ENCODE data around the gene P2RY13.

The P2RY13 gene

DNA sequence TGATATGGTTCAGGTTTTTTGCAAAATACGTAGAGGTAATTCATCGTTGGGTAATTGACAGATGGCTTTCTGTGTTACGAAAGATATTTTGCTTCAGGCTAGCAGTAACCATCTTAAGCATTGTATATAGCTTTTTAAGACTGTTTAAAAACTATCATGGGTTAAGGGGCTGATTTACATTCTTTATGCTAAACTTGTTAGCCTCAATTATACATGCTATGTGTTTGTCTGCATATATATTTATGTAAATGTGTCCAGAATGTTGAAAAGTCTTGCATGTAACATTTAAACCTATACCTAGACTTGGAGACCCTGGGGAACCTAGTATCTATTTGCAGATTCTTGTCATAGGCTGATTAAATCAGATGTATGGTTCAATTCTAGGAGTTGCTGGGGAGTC is 39.9 kb downstream of the P2RY13 start:
- no peak for DNase-seq

GRCh38 chr3:151285940-151286339 is 43.4 kb downstream of the P2RY13 start:
- no peak for DNase-seq

GRCh38 chr3:151283907-151284461 is 45.4 kb downstream of the P2RY13 start:
- DNase-seq: peak; percentile 69

DNA sequence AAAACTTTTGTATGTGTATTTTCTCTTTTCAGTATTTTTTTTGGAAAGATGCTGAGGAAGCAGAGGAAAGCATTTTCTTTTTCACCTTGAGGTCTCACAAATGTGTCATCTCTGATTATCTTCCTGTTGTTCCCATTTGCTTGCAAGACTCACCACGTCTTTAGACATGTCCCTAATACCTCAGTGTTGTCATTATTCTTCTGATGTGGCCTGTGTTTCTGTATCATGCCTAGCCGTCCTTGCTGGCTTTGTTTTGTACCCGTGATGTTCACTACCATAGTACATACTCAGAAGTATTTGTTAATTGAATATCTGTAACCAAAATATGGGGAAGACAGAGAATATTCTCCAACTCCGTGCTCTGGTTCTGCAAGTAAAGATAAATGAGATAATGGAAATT is 46.0 kb downstream of the P2RY13 start:
- no peak for DNase-seq

- peak; percentile 55 for DNase-seq
Observed at GRCh38 chr3:151282921-151283320, 46.4 kb downstream of the P2RY13 start.

DNA sequence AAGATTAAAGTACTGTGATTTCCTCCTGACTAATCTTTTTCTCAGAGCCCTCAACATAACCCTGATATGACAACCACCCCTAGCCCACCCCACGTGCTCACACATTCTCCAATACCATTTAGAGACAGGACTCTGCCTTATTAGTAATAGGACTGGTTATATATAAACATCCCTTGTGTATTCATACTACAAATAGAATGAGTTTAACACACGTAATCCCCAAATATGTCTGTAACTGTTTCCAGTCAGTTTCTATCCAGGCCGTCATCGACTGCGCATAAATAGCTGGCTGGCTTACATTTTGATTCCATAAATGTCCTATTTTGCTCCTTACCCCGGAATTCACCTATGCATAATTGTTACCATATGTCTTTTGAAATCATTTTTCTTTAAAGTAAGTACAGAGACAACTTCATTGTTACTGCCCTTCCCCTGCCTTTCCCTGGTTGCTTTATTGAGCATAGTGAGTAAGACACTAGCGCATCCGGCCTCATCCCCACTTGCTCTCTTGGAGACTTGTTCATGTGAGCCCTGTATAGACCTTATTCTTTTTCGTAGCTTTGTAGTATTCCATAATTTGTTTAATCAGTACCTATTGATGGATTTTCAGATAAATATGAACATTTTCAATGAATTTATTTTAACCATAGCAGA is 47.6 kb downstream of the P2RY13 start:
- DNase-seq: no peak

GRCh38 chr3:151278230-151278629 is 51.1 kb downstream of the P2RY13 start, which contains the start of gene P2RY14:
TSS of gene P2RY14 (minus strand) at chr3:151278542. CDS start at chr3:151214316, 64,226 bp downstream.
- peak; percentile 76 for DNase-seq

DNA sequence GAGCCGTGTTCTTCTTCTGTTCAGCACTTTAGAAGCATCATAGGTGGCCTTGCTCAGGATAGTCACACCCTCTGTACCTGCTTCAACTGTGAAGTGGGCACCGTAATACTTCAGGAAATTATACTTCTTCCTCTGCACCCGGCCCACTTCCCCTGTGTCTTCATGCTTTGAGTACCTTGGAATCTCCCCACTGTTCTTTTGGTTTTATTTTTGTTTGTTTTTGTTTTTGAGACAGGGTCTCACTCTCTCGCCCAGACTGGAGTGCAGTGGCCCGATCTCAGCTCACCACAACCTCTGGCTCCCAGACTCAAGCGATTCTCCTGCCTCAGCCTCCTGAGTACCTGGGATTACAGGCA is 52.7 kb downstream of the P2RY13 start:
- DNase-seq: peak; percentile 39

All from inflammatory macrophage treated with lipopolysaccharide for 4 hours (primary cell).